ENCODE results near the gene CENPL.

Gene CENPL

GRCh38 chr1:173824315-173825081 lies at the start of gene CENPL, which contains the start of gene DARS2:
Gene CENPL, minus strand, starts transcription at chr1:173824883. Its CDS starts 13,584 bp downstream, at chr1:173811299.
Gene DARS2, plus strand, starts transcription at chr1:173824673. Its CDS starts 557 bp downstream, at chr1:173825230.
- no peak for TF ChIP-seq GATA3 (IDR thresholded peaks at IDR 0.05; ENCODE audit: low read depth, low read length)
- TF ChIP-seq GATA2 (IDR thresholded peaks at IDR 0.05; ENCODE audit: low read depth, low read length): peak; percentile 72

GRCh38 chr1:173871500-173871899 lies 46.8 kb upstream of the CENPL start:
- TF ChIP-seq GATA2 (IDR thresholded peaks at IDR 0.05; ENCODE audit: low read depth, low read length) (no peak), GATA3 (IDR thresholded peaks at IDR 0.05; ENCODE audit: low read depth, low read length) (no peak)

- TF ChIP-seq GATA2 (IDR thresholded peaks at IDR 0.05; ENCODE audit: low read depth, low read length) (no peak), GATA3 (IDR thresholded peaks at IDR 0.05; ENCODE audit: low read depth, low read length) (no peak)
These were observed 46.4 kb upstream of the CENPL start for GRCh38 chr1:173871091-173871490.

- TF ChIP-seq GATA2 (IDR thresholded peaks at IDR 0.05; ENCODE audit: low read depth, low read length) (peak; percentile 66), GATA3 (IDR thresholded peaks at IDR 0.05; ENCODE audit: low read depth, low read length) (peak; percentile 40; the same call in 1 of the 2 replicates)
These were observed 45.8 kb upstream of the CENPL start for GRCh38 chr1:173870252-173871075.

- TF ChIP-seq GATA3 (IDR thresholded peaks at IDR 0.05; ENCODE audit: low read depth, low read length): no peak
- no peak for TF ChIP-seq GATA2 (IDR thresholded peaks at IDR 0.05; ENCODE audit: low read depth, low read length)
These were observed 44.3 kb upstream of the CENPL start for GRCh38 chr1:173869021-173869359.

GRCh38 chr1:173868266-173869020 lies 43.8 kb upstream of the CENPL start, which contains the start of gene ZBTB37:
Gene ZBTB37, plus strand, starts transcription at chr1:173868380. Its CDS starts 1,846 bp downstream, at chr1:173870226.
- TF ChIP-seq GATA3 (IDR thresholded peaks at IDR 0.05; ENCODE audit: low read depth, low read length) (no peak), GATA2 (IDR thresholded peaks at IDR 0.05; ENCODE audit: low read depth, low read length) (no peak)

GRCh38 chr1:173867753-173868265 lies 43.1 kb upstream of the CENPL start, which contains the start of gene GAS5:
Gene GAS5, minus strand, starts transcription at chr1:173867989.
- TF ChIP-seq GATA2 (IDR thresholded peaks at IDR 0.05; ENCODE audit: low read depth, low read length): no peak
- no peak for TF ChIP-seq GATA3 (IDR thresholded peaks at IDR 0.05; ENCODE audit: low read depth, low read length)

- no peak for TF ChIP-seq GATA3 (IDR thresholded peaks at IDR 0.05; ENCODE audit: low read depth, low read length)
- TF ChIP-seq GATA2 (IDR thresholded peaks at IDR 0.05; ENCODE audit: low read depth, low read length): no peak
These were observed 42.6 kb upstream of the CENPL start for GRCh38 chr1:173867141-173867752.

GRCh38 chr1:173866413-173867115 lies 41.9 kb upstream of the CENPL start:
- TF ChIP-seq GATA2 (IDR thresholded peaks at IDR 0.05; ENCODE audit: low read depth, low read length) (no peak), GATA3 (IDR thresholded peaks at IDR 0.05; ENCODE audit: low read depth, low read length) (no peak)

- TF ChIP-seq GATA2 (IDR thresholded peaks at IDR 0.05; ENCODE audit: low read depth, low read length) (no peak), GATA3 (IDR thresholded peaks at IDR 0.05; ENCODE audit: low read depth, low read length) (no peak)
These were observed 40.9 kb upstream of the CENPL start for GRCh38 chr1:173865468-173866164.

GRCh38 chr1:173864179-173864867 lies 39.6 kb upstream of the CENPL start:
- no peak for TF ChIP-seq GATA2 (IDR thresholded peaks at IDR 0.05; ENCODE audit: low read depth, low read length)
- no peak for TF ChIP-seq GATA3 (IDR thresholded peaks at IDR 0.05; ENCODE audit: low read depth, low read length)

All from SH-SY5Y (cell line).